OCI-M1 (cell line): ENCODE results near the gene LAGE3.
"Not testable (repeated sequence)": the region's sequence is repeated elsewhere in the genome, so short reads cannot be mapped to it uniquely, and the experiment has no call there.

Source experiments
- DNase-seq: peaks from one replicate; lab custom pipeline; 2025; lab: John Stamatoyannopoulos, UW

Gene LAGE3

DNA sequence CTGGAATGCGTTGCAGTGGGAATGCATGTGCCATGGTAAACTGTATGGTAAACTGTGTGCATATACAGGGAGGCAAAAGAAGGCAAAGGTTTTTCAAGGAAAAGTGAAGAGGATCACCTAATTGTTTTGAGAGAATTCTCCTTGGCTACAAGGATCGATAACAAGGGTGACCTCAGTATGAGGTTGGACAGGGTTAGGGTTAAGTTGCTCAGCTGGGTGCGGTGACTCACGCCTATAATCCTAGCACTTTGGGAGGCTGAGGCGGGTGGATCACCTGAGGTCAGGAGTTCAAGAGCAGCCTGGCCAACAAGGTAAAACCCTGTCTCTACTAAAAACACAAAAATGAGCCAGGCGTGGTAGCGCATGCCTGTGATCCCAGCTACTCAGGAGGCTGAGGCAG, 22.3 kb upstream of the LAGE3 start:
- DNase-seq, result not testable (repeated sequence)

DNA sequence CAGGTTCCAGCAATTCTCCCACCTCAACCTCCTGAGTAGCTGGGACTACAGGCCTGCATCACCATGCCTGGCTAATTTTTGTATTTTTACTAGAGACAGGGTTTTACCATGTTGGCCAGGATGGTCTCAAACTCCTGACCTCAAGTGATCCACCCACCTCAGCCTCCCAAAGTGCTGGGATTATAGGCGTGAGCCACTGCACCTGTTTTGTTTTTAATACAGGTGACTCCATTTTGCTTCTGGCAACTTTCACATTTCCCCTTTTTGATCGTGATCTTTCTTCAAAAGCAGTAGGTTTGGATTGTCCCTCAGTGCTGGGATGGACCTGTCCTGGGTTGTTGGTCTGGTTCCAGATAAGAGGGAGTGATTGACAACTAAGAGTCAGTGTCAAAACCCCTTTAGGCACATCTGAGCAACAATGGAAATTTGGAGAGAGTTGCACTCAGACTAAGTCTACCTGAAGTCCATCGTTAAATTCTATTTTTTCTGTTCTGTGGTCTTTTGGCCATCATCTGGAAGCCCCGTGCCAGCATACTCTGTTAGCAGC, 17.6 kb upstream of the LAGE3 start:
- not testable (repeated sequence) for DNase-seq

DNA sequence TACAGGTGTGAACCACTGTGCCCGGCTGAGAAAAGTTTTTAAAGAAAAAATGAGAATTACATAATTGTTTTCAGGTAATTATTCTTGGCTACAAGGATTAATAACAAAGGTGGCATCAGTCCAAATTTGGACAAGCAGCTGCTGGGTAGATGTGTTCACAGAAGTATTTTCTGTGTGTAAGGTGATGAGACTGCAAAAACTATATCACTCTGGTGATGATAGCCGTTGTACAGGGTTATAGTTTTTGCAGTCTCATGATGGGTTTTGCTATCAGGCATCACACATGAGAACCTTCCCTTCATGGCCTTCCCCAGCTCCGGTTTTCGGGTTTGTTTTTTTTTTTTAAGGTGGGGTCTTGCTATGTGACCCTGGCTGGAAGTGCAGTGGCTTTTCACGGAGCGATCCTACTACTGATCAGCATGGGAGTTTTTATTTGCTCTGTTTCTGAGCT, 16.4 kb upstream of the LAGE3 start:
- DNase-seq, result peak; percentile 85

DNA sequence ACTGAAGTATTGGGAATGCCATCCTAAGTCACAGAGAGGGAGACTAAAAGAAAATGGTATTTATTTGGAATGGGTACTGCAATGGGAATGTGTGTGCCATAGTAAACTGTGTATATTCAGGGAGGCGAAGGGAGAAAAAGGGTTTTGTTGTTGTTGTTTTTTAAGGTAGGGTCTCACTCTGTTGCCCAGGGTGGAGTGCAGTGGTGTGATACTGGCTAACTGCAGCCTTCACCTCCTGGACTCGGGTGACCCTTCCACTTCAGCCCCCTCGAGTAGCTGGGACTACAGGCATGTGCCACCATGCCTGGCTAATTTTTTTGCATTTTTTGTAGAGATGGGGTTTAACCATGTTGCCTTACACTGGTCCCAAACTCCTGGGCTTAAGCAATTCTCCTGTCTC, 15.6 kb upstream of the LAGE3 start:
- no peak for DNase-seq

DNA sequence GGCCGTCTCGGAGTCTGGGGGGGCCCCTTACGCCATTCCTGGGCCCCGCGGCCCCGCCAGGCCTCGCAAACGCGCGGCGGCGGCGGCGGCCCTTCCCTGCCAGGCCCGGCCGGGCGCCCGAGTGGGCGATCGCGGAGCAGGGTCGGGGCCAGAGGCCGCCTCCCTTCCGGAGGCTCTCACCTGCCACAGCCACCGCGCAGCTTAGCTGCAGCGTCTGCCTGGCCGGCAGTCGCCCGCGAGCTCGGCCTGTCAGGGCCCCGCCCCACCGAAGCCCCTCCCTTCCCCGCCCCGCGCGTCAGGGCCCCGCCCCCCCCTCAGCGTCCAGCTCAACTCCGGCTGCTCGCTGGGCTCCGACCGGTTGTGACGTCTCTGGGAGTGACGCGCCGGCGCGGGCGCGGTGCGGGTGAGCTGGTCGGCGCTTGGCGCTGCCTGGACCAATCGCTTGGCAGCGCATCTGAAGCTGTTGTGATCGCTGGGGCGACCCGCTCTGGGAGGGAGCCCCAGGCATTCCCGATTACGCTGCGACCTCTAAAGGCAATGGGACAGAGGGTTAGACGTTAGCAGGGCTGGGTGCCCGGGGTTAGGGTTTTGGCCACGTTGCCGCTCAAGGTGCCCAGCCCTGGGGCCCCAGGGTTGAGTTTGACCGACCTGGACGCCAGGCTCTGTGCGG, 11.5 kb upstream of the LAGE3 start, which contains the start of gene SLC10A3:
SLC10A3 (minus strand) TSS at position 216 of the 670 bp plus-strand sequence. CDS start 1,689 bp downstream, outside the sequence.
- DNase-seq, result peak; percentile 96

DNA sequence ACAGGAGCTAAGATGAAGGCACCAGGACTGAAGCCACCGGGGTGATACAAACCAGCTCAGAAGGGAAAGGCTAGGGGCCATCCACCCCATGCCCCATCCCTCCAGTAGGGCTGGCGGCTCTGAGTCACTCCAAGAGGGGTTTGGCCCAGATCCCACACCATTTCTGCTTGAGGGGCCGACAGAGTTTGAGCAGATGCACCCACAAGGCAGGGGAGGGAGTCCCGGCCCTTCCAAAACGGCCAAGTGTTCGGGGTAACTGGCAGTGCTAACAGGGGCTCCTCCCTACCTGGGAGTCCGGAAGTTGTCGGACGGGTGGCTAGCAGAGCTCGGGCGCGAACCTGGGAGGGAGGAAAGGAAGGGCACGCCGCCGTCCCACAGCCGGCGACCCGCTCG, 10.9 kb upstream of the LAGE3 start:
- peak; percentile 41 for DNase-seq

DNA sequence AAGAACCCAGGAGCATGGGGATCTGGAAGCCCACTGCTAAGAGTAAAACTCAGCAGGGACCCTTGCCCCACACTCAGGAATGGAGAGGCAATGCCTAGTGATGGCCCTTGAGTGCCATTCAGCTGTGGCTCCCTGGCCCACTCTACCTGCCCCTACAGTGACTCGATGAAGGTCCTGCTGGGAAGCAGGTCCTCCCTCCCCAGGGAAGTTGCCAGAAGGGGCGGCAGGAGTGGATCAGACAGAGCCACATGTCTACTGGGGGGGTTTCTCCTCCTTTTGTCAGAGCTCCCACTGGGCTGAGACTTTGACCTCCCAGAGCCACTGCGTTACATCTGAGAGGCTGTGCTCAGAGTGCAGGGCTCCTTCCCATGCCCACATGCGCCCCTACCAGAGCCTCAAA, 10.1 kb upstream of the LAGE3 start:
- DNase-seq, result no peak

DNA sequence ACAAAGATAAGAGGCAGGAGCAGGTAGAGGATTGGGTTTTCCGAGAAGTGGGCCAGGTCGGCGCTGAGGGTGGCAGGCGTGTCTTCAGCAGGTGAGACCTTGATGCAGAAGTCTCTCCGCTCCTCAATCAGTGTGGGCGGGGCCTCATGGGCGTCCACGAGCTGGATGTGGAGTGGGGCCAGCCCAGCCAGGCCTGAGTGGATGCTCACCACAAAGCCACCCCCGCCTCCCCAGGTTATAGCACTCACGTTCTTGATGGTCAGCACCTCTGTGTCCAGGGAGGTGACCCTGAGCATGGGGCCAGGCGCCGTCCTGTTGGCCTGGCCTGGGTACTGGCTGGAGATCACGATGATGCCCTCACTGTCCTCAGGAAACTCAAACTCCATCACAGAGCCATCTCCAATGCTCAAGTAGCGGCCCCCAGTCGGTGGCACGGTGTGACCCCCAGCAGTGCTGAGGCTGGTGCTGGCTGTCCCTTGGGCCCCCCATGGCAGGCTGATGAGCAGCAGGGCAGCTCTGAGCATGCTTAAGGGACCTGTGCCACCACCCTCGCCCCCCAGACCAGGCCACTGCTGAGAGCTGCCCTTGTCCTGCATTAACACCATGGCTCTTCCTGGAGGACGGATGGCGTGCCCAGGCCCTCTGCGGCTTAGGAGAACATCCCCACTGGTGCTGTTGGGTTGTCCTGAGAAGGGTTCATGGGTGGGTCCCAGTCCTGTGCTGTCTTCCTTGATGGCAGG, 9.4 kb upstream of the LAGE3 start:
- no peak for DNase-seq

DNA sequence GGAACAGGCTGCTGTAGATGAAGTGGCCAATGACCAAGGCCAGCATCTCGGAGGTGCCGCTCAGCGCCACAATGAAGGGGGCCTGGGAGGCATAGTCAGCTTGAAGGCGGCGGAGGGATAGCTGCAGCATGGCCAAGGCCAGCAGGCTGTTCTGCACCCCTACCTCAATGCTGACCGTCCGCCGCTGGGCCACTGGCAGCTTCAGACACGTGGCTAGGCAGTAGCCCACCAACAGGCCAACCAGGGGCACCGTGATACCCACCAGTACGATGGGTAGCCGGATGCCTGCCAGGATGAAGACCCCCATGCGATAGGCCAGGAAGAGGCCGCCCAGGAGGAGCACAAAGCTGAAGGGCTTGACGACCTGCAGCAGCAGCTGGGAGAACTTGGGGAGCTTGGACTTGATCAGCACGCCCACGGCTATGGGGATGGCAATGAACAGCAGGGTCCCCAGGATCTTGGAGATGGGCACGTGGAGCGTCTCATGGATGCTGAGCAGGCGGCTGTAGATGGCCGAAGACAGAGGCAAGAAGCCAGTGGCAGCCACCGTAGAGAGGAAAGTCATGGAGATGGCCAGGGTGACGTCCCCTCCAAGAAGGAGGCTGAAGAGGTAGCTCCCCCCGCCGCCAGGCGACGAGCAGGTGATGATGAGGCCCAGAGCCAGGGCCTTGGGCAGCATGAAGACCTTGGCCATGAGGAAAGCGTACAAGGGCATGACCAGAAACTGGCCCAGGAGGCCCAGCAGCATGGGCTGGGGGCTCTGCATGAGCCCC, 8.6 kb upstream of the LAGE3 start:
- DNase-seq, result no peak

DNA sequence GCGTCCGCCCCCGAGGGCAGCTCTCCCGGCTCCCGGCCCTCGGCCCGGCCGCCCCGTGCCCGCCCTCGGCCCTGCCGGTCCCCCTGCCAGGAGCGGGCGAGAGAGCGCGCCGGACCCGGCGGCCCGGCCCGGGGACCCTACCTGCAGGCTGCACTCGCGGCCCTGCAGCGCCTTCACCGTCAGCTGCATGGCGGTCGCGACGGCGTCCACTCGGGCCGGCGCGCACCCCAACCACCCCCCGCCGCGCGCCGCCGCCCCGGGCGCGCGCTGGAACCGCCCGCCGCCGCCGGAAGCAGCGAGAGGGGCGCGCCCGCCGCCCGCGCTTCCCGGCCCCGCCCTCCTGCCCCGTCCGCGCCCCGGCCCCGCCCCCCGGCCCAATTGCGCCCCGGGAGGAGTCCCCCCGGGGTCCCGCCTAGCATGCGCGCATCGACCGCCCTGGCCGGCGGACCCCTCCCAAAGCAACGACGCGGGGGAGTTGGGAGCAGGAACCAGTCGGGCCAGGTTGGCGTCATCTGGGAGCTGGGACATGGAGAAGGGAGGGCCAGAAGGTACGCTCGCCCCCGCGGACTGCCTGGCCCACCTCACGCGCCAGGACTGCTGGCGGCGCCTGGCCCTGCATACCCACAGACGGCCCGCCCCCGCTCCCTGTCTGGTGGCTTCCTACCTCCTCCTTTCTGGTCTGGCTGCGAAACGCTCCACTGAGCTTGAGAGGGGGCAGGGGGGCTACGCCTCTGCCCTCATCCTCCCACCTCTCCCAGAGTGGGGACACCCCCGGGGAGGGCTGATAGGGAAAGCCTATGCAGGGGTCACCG, 7.5 kb upstream of the LAGE3 start, which contains the start of gene UBL4A:
UBL4A (minus strand) TSS at position 220 of the 812 bp plus-strand sequence; CDS start at position 189, 31 bp downstream.
- peak; percentile 67 for DNase-seq

DNA sequence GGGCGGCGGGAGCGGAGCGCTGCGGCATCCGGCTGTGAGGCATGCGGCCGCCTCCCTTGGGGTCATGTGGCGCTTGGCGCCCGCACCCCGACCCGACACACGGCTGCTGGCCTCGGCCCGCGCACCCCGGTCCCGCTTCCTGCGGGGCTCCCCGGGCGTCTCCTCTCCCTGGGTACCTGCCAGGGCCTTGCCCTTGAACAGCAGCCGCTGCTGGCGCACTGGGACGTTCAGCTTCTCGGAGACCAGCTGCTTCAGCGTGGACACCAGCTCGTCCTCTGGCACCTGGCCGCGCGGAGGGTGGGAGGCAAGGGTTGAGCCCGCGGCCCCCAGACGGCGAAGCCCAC, 6.9 kb upstream of the LAGE3 start:
- peak; percentile 16 for DNase-seq

DNA sequence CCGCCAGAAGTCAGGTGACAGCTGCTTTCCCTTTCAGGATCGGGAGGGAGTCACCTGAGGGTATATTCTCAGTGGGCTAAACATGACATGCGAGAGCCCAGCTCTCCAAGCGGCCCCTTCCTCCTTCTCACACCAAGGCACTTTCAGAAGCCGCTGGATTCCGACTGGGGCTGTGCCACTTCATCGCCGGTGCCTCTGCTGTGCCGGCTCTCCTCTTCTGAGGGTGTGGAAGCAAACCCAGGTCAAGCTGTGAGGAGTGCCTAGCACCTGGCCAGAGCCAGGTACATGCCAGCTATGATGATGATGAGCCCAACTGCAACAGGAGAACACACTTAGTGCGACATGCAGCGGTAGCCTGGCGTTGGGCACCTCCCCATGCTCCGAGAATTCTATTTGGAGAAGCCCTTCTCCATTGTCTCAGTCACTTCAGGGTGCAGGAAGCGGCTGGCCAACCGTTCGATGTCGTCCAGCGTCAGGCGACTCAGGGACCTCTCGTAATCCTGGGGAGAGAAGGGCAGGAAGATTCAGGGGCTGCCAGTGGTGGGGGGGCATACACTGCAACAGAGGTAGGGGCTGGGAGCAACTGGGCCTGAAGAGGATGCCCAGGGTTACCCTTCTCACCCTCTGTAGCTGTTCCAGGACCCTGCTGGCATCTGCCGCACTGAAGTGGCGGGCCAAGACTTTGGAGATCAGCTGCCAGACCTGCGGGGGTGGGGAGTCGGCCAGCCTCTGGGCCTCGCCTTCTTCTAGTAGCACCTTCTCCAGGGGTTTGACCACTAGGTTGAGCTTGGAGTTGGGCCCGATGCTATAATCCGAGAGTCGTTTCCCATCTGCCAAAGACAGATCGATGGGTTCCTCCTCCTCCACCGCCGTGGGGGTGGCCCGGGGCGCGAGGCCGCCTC, 6.3 kb upstream of the LAGE3 start:
- no peak for DNase-seq

DNA sequence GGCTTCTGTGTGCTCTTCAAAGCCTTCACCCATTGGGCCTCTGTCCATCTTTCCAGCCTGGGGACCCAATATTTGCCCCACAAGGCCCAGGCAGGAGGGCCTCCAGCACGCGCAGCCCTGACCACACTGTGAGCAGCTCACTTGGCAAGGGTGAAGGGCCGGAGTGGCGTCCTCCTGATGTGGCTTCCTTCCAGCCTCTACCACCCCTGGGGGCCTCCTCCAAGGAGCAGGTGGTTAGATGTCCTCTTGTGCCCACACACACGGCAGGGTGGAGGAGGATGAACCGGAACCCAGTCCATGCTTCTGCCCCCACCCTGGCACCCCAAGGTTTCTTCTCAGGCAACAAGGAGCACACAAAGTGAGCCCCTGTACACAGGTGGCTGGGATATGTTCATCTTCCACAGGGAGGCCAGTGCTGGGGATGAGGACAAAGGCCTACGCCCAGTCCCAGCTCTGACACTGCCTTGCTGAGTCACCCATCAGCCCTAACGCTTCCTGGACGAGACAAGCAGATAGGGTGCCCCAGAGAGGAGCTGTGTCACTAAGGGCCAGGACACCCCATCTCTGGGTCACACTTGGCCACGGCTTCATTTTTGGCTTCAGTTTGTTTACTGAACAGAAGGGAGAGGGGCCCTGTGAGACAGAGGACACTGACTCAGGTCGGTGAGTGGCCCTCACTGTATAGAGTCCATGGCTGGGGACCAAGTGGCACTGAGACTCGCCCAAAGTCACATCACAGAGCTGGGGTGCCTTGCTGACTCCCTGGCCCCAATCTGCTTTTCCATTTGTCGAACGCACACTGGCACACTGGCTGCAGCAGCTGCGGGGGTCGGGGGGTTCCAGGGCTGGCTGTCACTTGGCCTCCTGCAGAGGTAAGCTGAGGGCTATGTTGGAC, 5.4 kb upstream of the LAGE3 start:
- DNase-seq, result peak; percentile 10

DNA sequence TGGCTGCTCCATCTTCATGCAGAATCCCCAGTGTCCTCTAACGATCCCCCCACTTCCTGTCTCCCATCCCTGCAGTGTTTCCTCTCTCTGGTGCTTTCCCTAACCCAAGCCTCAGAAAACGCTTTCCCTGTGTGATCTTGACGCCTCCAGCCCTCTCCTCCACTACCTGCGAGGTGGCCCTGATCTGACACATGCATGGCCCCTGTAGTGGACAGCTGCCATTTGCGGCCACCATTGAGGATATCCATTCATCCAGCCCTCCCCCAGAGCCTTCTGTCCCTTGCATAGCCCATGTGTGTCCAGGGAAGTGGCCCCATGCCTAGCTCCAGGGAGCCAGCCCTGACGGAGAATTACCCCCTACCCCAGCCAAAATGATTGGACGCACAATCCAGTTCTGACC, 4.2 kb upstream of the LAGE3 start:
- DNase-seq, result no peak

DNA sequence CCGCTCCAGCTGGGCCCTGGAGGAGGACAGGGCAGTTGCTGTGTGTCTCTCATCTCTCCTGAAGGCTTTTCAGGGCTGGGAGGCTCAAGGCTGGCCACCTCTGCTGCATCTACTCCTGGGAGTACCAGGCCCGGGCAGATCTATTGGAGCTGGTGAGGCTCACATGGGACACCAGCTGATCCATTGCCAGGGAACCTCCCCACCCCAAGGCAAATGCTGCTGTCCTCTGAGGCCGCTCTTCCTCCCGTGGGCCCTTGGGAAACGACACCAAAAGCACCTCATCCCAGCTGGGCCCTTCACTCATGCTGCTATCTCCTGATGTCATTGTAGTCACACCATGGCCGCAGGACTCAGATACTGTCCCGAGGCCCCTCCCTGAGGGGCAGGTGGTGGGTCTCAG, 3.7 kb upstream of the LAGE3 start:
- DNase-seq, result no peak

DNA sequence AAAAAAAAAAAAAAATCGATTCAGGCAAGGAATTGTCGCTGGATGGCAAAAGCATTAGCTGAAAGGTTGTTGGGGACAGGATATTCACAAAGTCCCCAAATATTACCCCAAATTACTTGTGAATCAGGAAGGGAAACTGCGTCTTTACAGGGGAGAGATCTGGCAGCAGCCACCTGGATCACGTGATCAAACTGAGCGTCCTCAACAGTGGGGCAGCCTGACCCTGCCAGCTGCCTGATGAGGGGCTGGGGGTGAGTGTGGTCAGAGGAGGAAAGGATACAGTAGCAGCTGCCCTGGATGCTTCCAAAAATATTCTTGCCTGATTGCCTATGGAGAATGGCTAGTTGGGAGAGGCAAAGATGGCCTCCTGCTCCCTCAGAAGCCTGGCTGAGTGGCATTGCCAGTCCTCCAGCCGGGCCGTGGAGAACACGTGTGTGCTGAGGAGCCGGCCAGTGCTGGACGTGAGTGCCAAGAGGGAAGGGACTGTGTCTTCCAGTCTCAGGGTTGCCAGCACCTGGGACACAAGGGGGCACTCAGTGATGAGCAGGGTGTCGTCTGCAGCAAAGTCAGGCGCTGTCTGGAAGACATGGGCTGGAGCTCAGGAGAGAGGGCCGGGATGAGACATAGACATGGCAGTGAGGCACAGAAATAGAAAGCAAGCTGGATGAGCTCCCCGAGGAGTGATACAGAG, 3.0 kb upstream of the LAGE3 start:
- DNase-seq, result no peak

DNA sequence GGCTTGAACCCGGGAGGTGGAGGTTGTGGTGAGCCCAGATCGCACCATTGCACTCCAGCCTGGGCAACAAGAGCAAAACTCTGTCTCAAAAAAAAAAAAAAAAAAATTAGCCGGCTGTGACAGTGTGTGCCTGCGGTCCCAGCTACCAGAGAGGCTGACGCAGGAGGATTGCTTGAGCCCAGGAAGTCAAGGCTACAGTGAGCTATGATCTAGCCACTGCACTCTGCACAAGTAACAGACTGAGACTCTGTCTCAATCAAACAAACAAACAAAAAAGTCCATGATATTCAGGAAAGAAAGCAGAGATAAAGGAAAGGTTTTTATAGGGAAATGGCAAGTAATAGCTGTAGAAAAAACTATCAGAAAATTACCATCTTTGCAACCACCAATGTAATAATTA, 2.1 kb upstream of the LAGE3 start:
- no peak for DNase-seq

DNA sequence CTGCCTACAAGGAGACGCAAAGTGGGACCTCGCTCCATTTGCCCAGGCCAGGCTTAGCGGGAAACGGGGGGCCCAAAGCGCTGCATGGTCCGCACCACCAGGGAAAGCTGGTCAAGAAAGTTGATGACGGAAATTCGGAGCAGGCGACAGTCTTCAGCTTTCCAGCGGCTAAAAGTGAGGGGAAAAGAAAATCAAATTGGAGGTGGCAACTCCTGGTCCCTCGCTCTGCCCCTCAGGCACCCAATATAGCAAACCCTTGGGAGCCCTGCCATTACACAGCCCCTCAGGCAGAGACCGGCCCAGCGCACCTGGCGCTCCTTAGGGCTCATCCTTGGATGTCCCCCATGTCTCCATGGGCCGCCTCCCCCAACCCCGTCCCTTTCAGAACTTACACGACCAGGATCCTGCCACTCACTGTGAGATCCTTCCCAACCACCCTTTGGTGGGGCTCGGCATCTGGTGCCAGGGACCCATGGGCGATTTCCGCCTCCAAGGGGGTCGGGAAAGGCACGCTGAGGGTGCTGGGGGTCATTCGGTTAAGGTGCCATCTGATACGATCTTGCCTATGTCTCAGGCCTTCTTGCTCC, 1.1 kb downstream of the LAGE3 start:
- no peak for DNase-seq

DNA sequence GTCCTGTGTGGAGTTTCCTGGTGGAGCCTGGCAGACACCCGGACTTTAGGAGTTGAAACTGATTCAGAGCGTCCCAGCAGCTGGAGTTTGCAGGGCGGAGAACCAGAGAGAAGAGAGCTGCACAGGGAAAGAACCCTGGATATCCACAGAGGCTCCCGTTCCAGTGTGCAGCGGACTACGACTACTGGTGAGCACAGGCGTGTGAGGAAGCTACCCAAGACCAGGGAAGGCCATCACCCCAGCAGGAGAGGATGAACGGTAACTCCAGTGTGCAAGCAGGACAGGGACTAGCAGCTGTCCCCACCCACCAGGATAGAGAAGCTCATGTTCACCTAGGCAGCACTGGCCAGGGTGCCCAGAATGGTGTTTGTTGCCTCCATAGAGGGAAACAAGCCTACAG, 2.3 kb downstream of the LAGE3 start:
- no peak for DNase-seq
